ENCODE measurements around the gene HS3ST5.

DNA sequence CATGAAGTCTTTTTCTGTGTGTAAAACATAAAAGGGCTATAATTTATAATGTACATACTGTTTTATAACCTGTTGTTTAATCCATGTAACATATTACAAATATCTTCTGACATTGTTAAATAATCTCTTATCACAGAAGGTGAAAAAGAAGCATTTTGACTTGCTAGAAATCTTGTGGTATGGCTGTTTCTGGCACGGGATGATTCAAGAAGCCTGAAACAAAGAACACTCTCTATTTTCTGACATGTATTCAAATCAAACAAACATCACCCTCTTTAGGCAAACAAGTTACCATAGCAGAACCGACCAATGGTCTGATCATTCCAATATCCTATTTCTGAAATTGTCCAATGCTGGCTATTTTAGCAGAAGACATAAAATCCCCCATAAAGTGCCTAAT lies 55.4 kb downstream of the HS3ST5 start:
- TF ChIP-seq, protein P1, sequence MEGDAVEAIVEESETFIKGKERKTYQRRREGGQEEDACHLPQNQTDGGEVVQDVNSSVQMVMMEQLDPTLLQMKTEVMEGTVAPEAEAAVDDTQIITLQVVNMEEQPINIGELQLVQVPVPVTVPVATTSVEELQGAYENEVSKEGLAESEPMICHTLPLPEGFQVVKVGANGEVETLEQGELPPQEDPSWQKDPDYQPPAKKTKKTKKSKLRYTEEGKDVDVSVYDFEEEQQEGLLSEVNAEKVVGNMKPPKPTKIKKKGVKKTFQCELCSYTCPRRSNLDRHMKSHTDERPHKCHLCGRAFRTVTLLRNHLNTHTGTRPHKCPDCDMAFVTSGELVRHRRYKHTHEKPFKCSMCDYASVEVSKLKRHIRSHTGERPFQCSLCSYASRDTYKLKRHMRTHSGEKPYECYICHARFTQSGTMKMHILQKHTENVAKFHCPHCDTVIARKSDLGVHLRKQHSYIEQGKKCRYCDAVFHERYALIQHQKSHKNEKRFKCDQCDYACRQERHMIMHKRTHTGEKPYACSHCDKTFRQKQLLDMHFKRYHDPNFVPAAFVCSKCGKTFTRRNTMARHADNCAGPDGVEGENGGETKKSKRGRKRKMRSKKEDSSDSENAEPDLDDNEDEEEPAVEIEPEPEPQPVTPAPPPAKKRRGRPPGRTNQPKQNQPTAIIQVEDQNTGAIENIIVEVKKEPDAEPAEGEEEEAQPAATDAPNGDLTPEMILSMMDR (IDR thresholded peaks at IDR 0.05): no peak
- TF ChIP-seq POLR2A (IDR thresholded peaks at IDR 0.05): no peak

Measured in breast epithelium (tissue), 3 donors.